T47D (cell line): ENCODE results near the gene BCOR.
A peak's percentile ranks its signal among the peaks of the same experiment; 100 is the strongest.

Source experiments
- DNase-seq, 2 experiments: peaks; one replicate each; pipeline versions ENCODE4 v3.0.0 to v3.0.0-alpha.2; 2011 to 2012; ENCODE audit warnings: low read depth in 1 of 2, low spot score in 1 of 2
- JUND ChIP-seq: IDR thresholded peaks from 2 replicates; pipeline ENCODE4 v1.6.1; 2012; ENCODE audit warnings: low read depth
- in situ Hi-C: cut with HindIII; loops from 2 replicates; pipeline ENCODE4 v1.10.0; 2016; ENCODE audit warnings: low sequenced_read_pairs, low pct_unique_long_range_greater_than_20kb

BCOR gene

GRCh38 chrX:40097504-40098263, at the start of gene BCOR:
TSS of gene BCOR (minus strand) at chrX:40097958. CDS start at chrX:40077929, 20,029 bp downstream.
- no peak for TF ChIP-seq JUND
- in situ Hi-C loops = no loop called here
- DNase-seq = peak; percentile 55 to 90

- in situ Hi-C loops = no loop called here
- DNase-seq = no peak
- TF ChIP-seq JUND = no peak
These were observed 49.6 kb upstream of the BCOR start for GRCh38 chrX:40147126-40147952.

GRCh38 chrX:40146262-40147125, 48.7 kb upstream of the BCOR start:
- in situ Hi-C loops = no loop called here
- peak; percentile 47 to 66 for DNase-seq
- no peak for TF ChIP-seq JUND

- TF ChIP-seq JUND = no peak
- in situ Hi-C loops = no loop called here
- DNase-seq = no peak
These were observed 48.1 kb upstream of the BCOR start for GRCh38 chrX:40145923-40146261.

- DNase-seq = no peak
- in situ Hi-C loops = no loop called here
- TF ChIP-seq JUND = no peak
These were observed 47.5 kb upstream of the BCOR start for GRCh38 chrX:40145001-40145922.

GRCh38 chrX:40144576-40144975, 46.8 kb upstream of the BCOR start:
- in situ Hi-C loops = no loop called here
- no peak for DNase-seq
- TF ChIP-seq JUND = no peak

GRCh38 chrX:40143987-40144386, 46.2 kb upstream of the BCOR start:
- no peak for DNase-seq
- TF ChIP-seq JUND = no peak
- in situ Hi-C loops = no loop called here

- in situ Hi-C loops = no loop called here
- TF ChIP-seq JUND = no peak
- no peak for DNase-seq
These were observed 45.2 kb upstream of the BCOR start for GRCh38 chrX:40143001-40143400.

- in situ Hi-C loops = no loop called here
- DNase-seq = no peak
- no peak for TF ChIP-seq JUND
These were observed 44.7 kb upstream of the BCOR start for GRCh38 chrX:40142417-40142816.

- in situ Hi-C loops = no loop called here
- no peak for TF ChIP-seq JUND
- DNase-seq = peak in 1 of 2 experiments; percentile 48
These were observed 43.1 kb upstream of the BCOR start for GRCh38 chrX:40140706-40141499.

- DNase-seq = no peak
- no peak for TF ChIP-seq JUND
- in situ Hi-C loops = no loop called here
These were observed 35.0 kb upstream of the BCOR start for GRCh38 chrX:40132751-40133150.
